Kidney (tissue), 14 donors: ENCODE results near the gene TMEM87B. TPM values are rescaled to one million over a fixed set of nuclear protein-coding genes. Genes with fewer than 3 reads are reported as not detected.

Source experiments
- DNase-seq, 5 donors: peaks; one replicate each; pipeline ENCODE4 v3.0.0-alpha.2; 2013 to 2020
- FAIRE-seq: peaks from 2 replicates; lab custom pipeline; 2012; peaks lifted over from hg19 to GRCh38; lab: Jason Lieb, UNC
- H3K27ac ChIP-seq, 2 donors: one replicate each; pipeline ENCODE4 v1.7.0; 2013; ENCODE audit warnings: low read depth in 2 of 2, low read length in 2 of 2, inconsistent platforms in 1 of 2
- H3K27me3 ChIP-seq: one replicate; pipeline ENCODE4 v1.7.1; 2013; ENCODE audit warnings: low read length, inconsistent platforms; ENCODE audit not compliant: control insufficient read depth, insufficient read depth
- H3K36me3 ChIP-seq, 3 donors: one replicate each; pipeline versions ENCODE4 v1.7.0 to v1.7.1; 2013; ENCODE audit warnings: low read length in 3 of 3, control low read depth in 1 of 3, inconsistent platforms in 1 of 3; ENCODE audit not compliant: insufficient read depth in 3 of 3, control insufficient read depth in 2 of 3
- H3K4me1 ChIP-seq, 3 donors: one replicate each; pipeline versions ENCODE4 v1.7.0 to v1.7.1; 2013; ENCODE audit warnings: low read length in 3 of 3, inconsistent platforms in 1 of 3, low read depth in 1 of 3; ENCODE audit not compliant: control insufficient read depth in 2 of 3, insufficient read depth in 2 of 3
- H3K4me3 ChIP-seq, 3 donors: one replicate each; pipeline versions ENCODE4 v1.7.0 to v1.8.1; 2013; ENCODE audit warnings: low read length in 3 of 3, control low read depth in 1 of 3, inconsistent platforms in 1 of 3
- H3K9ac ChIP-seq, 3 donors: one replicate each; pipeline versions ENCODE4 v1.7.0 to v1.7.1; 2013; ENCODE audit warnings: low read length in 3 of 3, control low read depth in 1 of 3, inconsistent platforms in 1 of 3
- H3K9me3 ChIP-seq, 3 donors: one replicate each; pipeline versions ENCODE4 v1.7.0 to v1.7.1; 2013; ENCODE audit warnings: low read length in 3 of 3, control low read depth in 1 of 3, inconsistent platforms in 1 of 3; ENCODE audit not compliant: control insufficient read depth in 2 of 3, insufficient read depth in 1 of 3
- intact Hi-C: fragments of 100-400 bp; cut with DNase I; formaldehyde crosslinking; loops from one replicate; pipeline ENCODE4 v1.11.1; 2022
- polyA plus RNA-seq: library from polyadenylated mRNA; stranded (reverse); fragments of 350-450 nt; fragmentation: Illumina TruSeq; extraction: RNeasy Lipid Tissue Mini Kit (QIAGEN cat#74804); gene quantifications from one replicate; pipeline ENCODE4 v1.2.3, GENCODE V29; 2014; ENCODE audit warnings: low read depth, low replicate concordance; ENCODE audit not compliant: insufficient read depth
- total RNA-seq: library from RNA; stranded (reverse); fragmentation: NEBNext Ultra II Directional; extraction: Animal tissue kit (Norgen Biotek cat#: 25700); gene quantifications from one replicate; pipeline ENCODE4 v1.2.1, GENCODE V29; 2021
- TF ChIP-seq, protein P1 (sequence below): IDR thresholded peaks from 3 replicates; pipeline ENCODE4 v1.5.1; 2012; ENCODE audit warnings: mild to moderate bottlenecking, moderate library complexity, borderline replicate concordance; ENCODE audit not compliant: insufficient read depth; ENCODE audit errors: extremely low read depth
- donor health status: control.
- donor health status: control.
- donor health status: control.
- donor health status: control.
- donor health status: control.
- donor health status: DM: yes; HTN: yes; CAD: no.
- donor health status: Normal renal cell carcinoma (clear cell type).

Gene TMEM87B
- total and polyA plus RNA-seq, 2 donors from 2014 or later = 6.5 to 21.9 TPM

DNA sequence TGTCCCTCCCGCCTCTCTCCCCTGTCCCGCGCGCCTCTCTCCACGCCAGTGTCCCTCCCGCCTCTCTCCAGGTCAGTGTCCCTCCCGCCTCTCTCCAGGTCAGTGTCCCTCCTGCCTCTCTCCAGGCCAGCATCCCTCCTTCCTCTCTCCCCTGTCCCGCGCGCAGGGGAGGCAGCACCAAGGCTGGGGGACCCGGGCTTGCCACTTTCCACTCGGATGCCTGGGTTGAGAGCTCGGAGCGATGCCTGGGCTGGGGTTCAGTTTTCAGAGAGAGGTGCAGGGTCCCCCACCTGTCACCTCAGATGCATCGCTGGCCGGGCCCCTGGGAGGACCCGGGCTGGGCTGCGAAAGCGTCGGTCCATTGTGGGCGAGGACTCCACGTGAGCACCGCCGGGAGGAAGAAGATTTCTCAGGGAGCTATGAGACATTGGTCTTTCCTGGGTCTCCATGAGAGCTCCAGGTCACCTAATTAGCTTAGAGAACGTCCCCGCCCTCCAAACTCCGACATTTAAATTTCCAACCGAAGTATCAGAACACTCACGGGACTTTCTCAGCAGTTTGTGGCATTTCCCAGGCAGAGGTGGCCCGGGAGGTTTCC is 85.2 kb downstream of the TMEM87B start:
- H3K9ac ChIP-seq = no peak overlapping the region
- TF ChIP-seq, protein P1, sequence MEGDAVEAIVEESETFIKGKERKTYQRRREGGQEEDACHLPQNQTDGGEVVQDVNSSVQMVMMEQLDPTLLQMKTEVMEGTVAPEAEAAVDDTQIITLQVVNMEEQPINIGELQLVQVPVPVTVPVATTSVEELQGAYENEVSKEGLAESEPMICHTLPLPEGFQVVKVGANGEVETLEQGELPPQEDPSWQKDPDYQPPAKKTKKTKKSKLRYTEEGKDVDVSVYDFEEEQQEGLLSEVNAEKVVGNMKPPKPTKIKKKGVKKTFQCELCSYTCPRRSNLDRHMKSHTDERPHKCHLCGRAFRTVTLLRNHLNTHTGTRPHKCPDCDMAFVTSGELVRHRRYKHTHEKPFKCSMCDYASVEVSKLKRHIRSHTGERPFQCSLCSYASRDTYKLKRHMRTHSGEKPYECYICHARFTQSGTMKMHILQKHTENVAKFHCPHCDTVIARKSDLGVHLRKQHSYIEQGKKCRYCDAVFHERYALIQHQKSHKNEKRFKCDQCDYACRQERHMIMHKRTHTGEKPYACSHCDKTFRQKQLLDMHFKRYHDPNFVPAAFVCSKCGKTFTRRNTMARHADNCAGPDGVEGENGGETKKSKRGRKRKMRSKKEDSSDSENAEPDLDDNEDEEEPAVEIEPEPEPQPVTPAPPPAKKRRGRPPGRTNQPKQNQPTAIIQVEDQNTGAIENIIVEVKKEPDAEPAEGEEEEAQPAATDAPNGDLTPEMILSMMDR = no peak
- H3K27ac ChIP-seq = no peak overlapping the region
- DNase-seq = peak in 3 of 5 donors; percentile 14 to 23 (median 22)
- intact Hi-C loops = no loop called here
- no peaks in the 10 kb centered on the region for H3K36me3 ChIP-seq
- H3K4me3 ChIP-seq = no peak overlapping the region
- H3K4me1 ChIP-seq = peaks cover 0 to 6% (median 0%) of the 10 kb centered on the region in 3 donors
- H3K9me3 ChIP-seq = no peaks in the 10 kb centered on the region
- no peaks in the 10 kb centered on the region for H3K27me3 ChIP-seq
- FAIRE-seq = no peak

DNA sequence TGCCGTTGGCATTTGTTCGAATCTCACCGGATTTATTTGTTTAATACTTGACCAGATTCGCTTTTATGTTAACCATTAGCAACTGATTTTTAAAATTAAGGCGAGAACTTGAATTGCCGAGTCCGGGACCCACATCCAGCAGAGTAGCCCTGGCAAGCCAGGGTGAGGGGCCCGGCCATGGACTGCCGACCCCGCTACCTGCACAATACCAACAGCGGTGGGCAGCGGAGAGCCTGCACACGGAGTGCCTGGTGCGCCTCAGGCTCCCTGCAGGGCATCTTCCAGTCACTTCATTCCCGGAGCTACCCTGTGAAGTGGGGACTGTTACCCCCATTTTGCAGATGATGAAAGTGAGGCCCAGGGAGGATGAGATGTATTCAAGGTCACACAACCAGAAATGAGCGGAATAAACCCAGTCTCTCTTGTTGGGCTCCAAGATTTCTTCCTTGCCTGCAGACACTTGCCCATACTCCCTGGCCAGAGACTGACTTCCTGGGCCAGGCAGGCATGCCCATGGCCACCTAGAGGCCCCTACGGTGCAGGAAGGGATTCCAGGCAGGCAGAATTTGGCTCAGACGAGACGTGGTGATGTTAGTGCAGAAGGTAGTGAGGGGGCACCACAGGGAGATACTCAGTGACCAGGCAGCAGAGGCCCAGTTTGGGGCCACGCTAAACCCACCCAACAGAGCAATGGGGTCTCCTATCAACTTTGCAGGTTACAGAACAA is 86.0 kb downstream of the TMEM87B start:
- intact Hi-C loops = no loop called here
- H3K9ac ChIP-seq = no peak overlapping the region
- H3K27ac ChIP-seq = no peak overlapping the region
- no peak for FAIRE-seq
- DNase-seq = peak in 1 of 5 donors; percentile 9
- H3K4me1 ChIP-seq = peaks cover 0 to 6% (median 0%) of the 10 kb centered on the region in 3 donors
- H3K27me3 ChIP-seq = no peaks in the 10 kb centered on the region
- no peaks in the 10 kb centered on the region for H3K36me3 ChIP-seq
- H3K9me3 ChIP-seq = no peaks in the 10 kb centered on the region
- H3K4me3 ChIP-seq = no peak overlapping the region
- TF ChIP-seq, protein P1 = no peak

DNA sequence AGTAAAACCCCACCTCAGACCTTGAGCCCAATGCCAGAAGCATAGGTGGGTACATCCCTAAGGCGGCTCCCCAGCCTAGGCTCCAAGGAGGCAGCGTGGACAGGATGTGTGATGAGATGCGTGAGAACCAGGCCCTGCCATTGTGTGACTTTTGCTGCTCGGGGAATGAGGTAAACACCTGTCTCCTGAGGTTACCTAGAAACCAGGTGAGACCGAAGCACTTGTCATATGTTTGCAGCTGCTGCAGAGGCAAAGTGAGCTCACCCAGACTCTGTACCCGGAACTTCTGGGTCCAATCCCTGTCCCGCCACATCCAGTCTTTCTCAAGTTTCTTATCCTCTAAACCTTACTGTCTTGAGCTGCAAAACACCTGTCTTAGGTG is 86.5 kb downstream of the TMEM87B start:
- Histone ChIP-seq H3K4me3 (no peak overlapping the region), H3K4me1 (peaks cover 0 to 6% (median 0%) of the 10 kb centered on the region in 3 donors), H3K27me3 (no peaks in the 10 kb centered on the region), H3K9me3 (no peaks in the 10 kb centered on the region), H3K36me3 (no peaks in the 10 kb centered on the region), H3K9ac (no peak overlapping the region), H3K27ac (no peak overlapping the region)
- intact Hi-C loops = no loop called here
- FAIRE-seq = no peak
- DNase-seq = no peak
- TF ChIP-seq, protein P1 = no peak
